NCI-H1436 treated with DMSO at 0.1 percent for 48 hours (cell line): ENCODE results near the gene DUS2.

ENCODE experiments used
- DNase-seq: peaks from one replicate; lab custom pipeline; 2025; lab: John Stamatoyannopoulos, UW

The DUS2 gene

GRCh38 chr16:68128577-68129305 lies 105.7 kb downstream of the DUS2 start:
- DNase-seq, result no peak
